GM10266 (cell line): ENCODE data around the gene CHAT.

Experiments used
- DNase-seq: peaks from one replicate; pipeline ENCODE4 v3.0.0; 2012; ENCODE audit errors: extremely low spot score
- TF ChIP-seq, protein P1 (sequence below): IDR thresholded peaks from 2 replicates; pipeline ENCODE4 v1.5.1; 2012; ENCODE audit warnings: mild to moderate bottlenecking, low read depth; ENCODE audit not compliant: control insufficient read depth, insufficient read depth; ENCODE audit errors: missing control alignments

Gene CHAT

GRCh38 chr10:49596493-49596809, 17.4 kb upstream of the CHAT start:
- no peak for DNase-seq
- TF ChIP-seq, protein P1, sequence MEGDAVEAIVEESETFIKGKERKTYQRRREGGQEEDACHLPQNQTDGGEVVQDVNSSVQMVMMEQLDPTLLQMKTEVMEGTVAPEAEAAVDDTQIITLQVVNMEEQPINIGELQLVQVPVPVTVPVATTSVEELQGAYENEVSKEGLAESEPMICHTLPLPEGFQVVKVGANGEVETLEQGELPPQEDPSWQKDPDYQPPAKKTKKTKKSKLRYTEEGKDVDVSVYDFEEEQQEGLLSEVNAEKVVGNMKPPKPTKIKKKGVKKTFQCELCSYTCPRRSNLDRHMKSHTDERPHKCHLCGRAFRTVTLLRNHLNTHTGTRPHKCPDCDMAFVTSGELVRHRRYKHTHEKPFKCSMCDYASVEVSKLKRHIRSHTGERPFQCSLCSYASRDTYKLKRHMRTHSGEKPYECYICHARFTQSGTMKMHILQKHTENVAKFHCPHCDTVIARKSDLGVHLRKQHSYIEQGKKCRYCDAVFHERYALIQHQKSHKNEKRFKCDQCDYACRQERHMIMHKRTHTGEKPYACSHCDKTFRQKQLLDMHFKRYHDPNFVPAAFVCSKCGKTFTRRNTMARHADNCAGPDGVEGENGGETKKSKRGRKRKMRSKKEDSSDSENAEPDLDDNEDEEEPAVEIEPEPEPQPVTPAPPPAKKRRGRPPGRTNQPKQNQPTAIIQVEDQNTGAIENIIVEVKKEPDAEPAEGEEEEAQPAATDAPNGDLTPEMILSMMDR = no peak

DNA sequence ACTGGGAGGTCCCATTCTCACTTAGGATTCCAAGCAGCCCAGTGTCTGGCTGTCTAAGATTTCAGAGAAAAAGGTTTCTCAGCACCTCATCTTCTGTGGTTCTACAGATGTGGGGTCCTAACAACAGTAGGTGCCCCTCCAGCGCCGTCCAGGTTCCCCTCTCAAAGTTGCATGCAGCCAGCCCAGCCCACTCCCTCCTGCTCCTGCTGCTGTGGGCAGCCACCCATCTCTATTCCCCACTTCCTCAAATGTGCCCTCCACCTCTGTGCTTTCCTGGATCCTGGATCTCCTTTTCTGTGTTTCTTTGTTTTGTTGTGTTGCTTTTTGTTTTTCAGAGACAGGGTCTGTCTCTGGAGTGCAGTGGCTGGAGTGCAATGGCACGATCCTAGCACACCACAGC, 17.0 kb upstream of the CHAT start:
- TF ChIP-seq, protein P1 = no peak
- DNase-seq = no peak

DNA sequence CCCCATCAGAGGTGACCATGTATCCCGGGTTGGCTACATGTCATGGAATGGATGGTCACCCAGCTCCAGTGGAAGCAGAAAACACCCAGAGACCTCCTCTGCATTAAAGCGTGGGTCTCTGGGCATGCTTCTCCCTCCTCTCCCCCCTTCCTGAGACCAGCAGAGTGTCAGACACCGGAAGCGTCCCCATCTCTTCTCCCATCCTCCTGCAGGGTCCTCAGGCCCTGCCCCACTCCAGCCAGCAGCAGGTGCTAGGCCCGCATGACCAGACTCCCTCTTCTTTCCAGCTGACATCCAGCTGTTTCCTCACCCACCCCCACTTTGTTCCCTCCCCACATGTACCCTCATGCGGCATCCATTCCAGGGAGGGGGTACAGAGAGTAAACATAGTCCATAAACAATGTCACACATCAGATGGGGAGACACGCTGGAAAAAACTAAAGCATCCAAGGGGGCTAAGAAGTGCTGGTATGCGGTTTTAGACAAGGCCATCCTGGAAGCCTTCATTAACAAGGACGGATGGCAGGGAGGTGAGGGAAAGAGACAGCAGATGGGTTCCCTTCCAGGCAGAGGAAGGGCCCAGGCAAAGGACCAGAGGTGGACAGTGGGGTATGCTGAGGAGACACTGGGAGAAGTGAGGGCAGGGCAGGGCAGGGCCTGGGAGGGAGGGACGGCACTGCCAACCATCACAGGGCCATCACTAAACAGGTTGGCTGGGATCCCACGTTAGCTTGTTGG, 16.2 kb upstream of the CHAT start:
- TF ChIP-seq, protein P1 = no peak
- no peak for DNase-seq

GRCh38 chr10:49598164-49598856, 15.5 kb upstream of the CHAT start:
- TF ChIP-seq, protein P1 = no peak
- no peak for DNase-seq

GRCh38 chr10:49598986-49599385, 14.9 kb upstream of the CHAT start:
- TF ChIP-seq, protein P1 = no peak
- no peak for DNase-seq

DNA sequence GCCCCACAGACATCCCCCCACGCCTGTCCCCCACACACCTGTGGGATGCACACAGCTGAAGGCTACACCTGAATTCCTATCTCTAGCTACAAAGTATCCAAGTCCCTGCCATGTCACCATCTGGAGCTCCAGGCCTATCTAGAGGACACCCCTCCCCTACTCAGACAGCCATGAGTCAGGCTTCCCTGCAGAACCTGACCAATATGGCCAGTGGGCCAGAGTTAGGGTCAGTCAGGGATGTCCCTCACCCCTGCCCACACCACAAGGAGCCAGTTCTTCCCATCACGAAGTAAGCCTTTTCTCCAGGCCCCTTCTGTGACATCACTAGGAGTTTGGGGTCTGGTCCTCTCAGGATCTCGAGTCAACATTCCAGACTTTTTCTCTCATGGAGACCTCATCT, 14.3 kb upstream of the CHAT start:
- TF ChIP-seq, protein P1 = no peak
- no peak for DNase-seq

DNA sequence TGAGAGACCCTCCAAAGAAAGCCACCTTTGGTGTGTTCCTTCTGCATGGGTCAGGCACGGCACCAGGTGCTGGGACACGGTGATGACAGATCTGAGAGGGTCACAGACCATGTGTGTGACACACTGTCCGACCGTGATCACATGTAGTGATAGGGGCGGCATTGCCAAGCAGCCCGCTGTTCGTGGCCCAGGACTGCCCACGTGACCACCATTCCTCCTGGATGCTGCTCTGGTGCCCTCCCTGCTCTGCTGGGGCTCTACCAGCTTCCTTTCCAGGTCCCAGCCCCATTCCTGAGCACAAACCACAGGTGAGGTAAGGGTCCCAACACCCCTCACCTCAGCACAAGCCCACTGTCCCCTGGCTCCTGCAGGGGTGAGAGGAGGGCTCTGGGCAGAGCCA, 13.8 kb upstream of the CHAT start:
- no peak for DNase-seq
- TF ChIP-seq, protein P1 = no peak
